HG02973 (cell line): ENCODE results near the gene ENTPD2.
"Not testable (repeated sequence)": the region's sequence is repeated elsewhere in the genome, so short reads cannot be mapped to it uniquely, and the experiment has no call there.

Experiments
- ATAC-seq: cut with Tn5 transposase; IDR thresholded peaks from one replicate; pipeline ENCODE4 v1.9.1; 2021; ENCODE audit warnings: moderate library complexity; ENCODE audit not compliant: unreplicated experiment

Gene ENTPD2

DNA sequence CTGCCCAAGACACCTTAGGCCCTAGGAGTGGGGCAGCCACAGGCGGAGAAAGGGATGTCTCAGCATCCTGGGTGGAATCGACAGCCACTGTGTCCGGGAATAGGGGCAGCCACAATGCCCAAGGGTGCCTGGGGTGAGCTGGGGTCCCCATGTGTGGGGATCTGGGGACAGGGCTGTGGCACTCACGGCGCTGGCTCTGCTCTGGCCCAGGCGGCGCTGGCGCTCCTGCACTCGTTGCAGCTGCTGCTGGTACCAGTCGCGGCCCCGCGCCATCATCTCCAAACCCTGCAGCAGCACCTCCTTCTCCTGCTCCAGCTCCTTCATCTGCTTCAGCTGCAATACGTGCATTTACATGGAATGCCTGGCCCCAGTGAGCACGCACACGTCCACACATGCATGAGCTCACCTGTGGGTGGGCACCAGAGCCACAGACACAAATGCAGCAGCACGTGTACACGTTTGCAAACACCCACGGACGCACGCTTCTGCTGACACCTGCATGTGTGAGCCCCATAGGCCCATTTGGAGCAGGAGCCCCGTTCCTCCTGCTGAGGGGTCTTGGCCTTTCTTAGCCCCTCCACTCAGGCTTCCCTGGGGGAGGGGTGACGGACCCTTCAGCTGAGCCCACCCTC lies 11.6 kb upstream of the ENTPD2 start:
- no peak for ATAC-seq

- no peak for ATAC-seq
Measured at GRCh38 chr9:137064880-137065164, 11.0 kb upstream of the ENTPD2 start.

- ATAC-seq = no peak
Measured at GRCh38 chr9:137064027-137064879, 10.4 kb upstream of the ENTPD2 start.

GRCh38 chr9:137063311-137064026 lies 9.6 kb upstream of the ENTPD2 start:
- no peak for ATAC-seq

DNA sequence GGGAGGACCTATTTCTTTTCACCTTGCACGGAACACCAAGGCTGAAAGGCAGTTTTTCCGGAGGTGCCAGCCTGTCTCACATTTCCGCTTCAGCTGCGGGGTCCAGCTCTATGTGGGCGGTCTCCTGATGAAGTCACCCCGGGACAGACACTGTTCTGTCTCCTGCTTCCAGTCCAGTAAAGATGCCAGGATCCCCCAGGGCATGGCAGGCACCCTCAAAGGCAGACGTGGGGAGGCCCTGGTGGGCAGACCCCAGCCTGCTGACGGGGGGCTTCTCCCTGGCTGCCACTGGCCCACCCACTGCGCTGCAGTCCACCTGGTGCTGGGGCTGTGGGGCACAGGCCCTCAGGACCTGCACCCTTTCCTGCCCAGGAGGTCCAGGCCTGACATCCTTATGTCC lies 8.9 kb upstream of the ENTPD2 start:
- not testable (repeated sequence) for ATAC-seq

GRCh38 chr9:137062384-137062783 lies 8.5 kb upstream of the ENTPD2 start:
- ATAC-seq = no peak

GRCh38 chr9:137058521-137059234 lies 4.8 kb upstream of the ENTPD2 start:
- ATAC-seq = no peak

DNA sequence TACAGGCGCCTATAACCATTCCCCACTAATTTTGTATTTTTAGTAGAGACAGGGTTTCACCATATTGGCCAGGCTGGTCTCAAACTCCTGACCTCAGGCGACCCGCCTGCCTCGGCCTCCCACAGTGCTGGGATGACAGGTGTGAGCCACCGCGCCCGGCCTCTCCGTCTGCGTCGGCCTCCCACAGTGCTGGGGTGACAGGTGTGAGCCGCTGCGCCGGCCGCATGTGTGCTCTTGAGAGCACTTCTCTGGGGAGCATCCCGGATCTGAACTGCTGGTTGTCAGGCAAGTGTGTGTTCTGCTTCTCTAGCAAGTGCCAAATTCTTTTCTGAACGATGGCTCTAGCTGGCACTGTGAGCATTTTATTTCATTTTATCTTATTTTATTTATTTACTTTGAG lies 3.7 kb upstream of the ENTPD2 start:
- no peak for ATAC-seq

DNA sequence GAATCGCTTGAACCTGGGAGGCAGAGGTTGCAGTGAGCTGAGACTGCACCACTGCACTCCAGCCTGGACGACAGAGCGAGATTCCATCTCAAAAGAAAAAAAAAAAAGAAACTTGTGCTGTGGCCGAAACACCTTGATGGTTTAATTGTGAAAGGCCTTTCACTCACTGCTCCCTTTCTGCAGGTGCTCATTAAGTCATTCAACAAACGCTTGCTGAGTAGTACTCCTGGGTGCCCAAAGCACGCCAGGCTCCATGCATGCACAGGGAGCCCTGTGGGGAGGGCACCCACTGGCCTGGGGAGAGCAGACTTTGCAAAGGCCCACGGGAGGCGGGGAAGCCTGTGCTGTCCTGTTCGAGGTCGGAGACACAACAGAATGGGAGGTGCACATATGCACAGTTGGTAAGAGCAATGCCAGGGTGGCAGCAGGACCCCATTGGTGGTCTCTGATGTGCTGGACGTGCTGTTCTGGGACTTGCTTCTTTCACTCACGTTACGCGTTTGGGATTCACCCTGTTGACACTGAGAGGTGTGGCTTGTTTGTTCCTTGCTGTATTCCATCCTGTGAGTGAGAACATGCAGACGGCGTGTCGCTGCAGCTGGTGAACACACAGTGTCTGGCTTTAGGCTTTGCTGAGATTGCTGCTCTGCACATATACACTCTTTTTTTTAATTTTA lies 3.0 kb upstream of the ENTPD2 start:
- no peak for ATAC-seq

GRCh38 chr9:137055385-137056364 lies 1.8 kb upstream of the ENTPD2 start:
- ATAC-seq = no peak

DNA sequence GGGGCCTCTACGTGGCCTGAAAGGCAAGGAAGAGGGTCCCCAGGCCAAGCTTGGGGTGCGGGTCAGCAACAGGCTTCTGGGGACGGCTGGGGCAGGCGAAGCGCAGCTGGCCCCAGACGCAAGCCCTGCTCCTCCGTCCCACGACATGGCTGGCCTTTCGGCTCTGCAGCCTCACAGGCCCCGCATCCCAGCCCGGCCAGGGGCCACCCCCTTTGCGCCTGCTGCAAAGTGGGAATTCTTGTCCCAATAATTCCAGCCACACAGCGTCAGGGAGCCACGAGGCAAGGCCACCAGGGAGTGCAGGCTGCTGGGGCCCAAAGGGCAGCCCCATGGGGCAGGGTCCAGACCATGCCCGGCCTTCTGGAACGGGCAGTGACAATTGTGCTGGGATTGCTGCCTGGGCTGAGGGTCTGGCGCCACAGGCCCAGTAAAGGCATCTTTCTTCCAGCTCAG lies 1.1 kb upstream of the ENTPD2 start:
- no peak for ATAC-seq

DNA sequence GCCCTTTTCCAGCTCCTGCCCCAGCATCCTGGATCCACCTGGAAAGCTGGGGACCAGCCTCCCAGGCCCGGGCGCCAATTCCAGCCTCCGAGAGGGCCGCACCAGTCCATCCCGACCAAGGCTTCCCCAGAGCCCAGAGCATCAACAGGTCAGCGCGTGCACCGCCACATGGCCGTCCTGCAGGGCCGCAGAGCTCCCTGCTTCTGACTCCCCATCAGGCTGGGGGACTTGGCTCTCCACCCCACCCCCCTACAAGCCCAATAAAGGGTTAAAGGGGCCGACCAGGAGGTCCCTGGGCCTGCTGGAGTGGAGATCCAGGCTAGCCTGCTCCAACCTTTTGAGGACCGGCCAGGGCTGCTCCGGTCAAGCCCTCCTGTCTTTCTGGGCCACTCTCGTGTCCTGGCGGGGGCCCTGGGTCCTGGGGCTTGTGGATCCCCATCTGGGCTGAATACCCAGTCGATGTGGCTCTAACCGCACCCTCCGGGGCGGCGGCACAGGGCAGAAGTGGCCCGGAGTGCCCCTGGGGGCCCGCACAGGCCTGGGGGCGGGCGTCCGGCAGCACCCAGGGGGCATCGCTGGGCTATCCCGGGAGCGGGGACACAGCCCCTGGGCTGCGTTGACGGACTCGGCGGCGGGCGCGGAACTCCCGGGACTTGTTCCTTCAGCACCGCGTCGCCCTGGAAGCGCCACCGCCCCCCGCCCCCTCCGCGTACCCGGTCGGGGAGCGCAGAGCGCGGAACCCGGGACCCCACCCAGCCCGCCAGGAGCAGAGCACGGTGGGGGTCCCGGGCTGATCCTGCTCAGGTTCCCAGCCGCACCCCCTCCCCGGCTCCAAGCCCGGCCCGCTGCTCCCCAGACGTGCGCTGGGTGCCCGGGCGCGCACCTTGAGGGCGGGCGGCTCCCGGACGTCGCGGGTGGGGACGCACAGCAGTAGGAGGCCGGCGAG lies 590 bp downstream of the ENTPD2 start:
- ATAC-seq = no peak

GRCh38 chr9:137052293-137052692 lies 1.6 kb downstream of the ENTPD2 start:
- no peak for ATAC-seq

DNA sequence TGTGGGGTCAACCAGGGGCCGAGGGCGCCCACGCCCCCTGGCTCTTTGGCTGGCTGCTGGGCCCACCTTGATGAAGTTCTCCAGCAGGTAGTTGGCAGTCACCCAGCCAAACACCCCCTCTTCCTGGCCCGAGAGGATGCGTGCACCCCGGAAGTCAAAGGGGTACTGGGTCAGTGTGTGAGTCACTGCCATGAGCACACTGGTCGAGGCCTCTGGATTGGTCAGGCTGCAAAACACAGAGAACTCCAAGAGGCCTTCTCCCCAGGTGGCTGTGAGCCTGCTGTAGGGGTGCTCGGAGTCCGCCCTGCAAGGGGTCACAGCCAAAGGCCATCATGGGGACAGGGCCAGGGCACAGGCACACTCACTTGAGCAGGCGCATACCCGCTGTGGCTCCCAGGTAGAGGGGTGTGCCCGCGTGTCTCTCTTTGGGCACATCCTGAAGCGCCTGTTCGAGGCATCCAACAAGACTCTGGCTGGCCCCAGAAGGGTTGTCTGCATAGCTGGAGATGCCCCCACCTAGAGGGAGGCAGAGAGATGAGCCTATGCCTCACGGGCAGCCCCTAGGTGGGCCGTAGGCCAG lies 2.6 kb downstream of the ENTPD2 start:
- ATAC-seq = no peak

- no peak for ATAC-seq
Measured at GRCh38 chr9:137050570-137050969, 3.3 kb downstream of the ENTPD2 start.

DNA sequence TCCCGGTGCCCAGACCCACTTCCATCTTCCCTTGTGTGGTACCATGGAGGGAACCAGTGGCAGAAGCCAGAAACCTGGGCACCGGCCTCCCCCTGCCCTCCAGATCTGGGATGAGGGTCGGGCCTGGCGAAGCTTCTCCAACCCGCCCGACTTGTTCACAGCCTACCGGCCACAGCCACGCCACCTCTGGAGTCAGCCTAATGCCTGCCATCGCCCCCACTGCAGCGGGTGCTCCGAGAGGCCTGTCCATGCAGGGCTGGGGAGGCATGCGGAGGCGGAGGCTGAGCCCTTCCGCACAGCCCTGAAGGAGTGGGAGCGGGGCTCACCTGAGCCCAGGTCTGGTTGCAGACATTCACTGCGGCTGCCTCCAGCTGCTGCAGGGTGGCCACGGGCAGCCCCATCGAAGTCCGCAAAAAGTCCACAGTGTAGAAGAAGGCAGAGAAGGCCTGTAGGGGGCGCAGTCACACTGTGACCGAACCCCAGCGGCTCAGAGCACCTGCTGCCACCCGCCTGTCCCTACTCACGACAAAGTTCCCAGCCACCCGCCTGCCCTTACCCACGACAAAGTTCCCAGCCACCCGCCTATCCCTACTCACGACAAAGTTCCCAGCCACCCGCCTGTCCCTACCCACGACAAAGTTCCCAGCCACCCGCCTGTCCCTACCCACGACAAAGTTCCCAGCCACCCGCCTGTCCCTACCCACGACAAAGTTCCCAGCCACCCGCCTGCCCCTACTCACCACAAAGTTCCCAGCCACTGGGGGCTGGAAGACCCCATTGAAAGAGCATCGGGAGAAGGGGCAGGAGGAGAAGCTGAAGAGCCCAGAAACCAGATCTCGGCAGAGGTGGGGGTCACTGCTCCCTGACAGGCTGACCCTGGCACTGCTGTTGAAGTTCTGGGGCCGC lies 4.1 kb downstream of the ENTPD2 start:
- ATAC-seq = no peak
